Brain microvascular endothelial cell (primary cell): ENCODE results near the gene SLC8A1.

Experiments used
- DNase-seq: peaks from one replicate; pipeline ENCODE4 v3.0.0-alpha.2; 2020
- H3K27ac ChIP-seq: fragments of 250-450 bp; sonication (Bioruptor Pico); 2 replicates; pipeline ENCODE4 v1.5.1; 2020; ENCODE audit warnings: mild to moderate bottlenecking, moderate library complexity
- H3K27me3 ChIP-seq: fragments of 250-450 bp; sonication (Bioruptor Pico); replicated peaks from 2 replicates; pipeline ENCODE4 v1.5.1; 2020; ENCODE audit warnings: mild to moderate bottlenecking
- H3K36me3 ChIP-seq: fragments of 250-450 bp; sonication (Bioruptor Pico); replicated peaks from 2 replicates; pipeline ENCODE4 v1.5.1; 2020; ENCODE audit warnings: mild to moderate bottlenecking
- H3K4me3 ChIP-seq: 2 replicates; pipeline ENCODE4 v1.5.1; 2011; ENCODE audit warnings: low read depth, mild to moderate bottlenecking, control low read depth, low read length, moderate library complexity
- CTCF ChIP-seq: IDR thresholded peaks from 2 replicates; pipeline ENCODE4 v1.5.1; 2011; ENCODE audit warnings: low read depth, mild to moderate bottlenecking, moderate library complexity, low read length, control low read depth, inconsistent platforms; ENCODE audit errors: missing control alignments
- in situ Hi-C: cut with HindIII; loops from 2 replicates; pipeline ENCODE4 v1.10.0; 2017; ENCODE audit warnings: low sequenced_read_pairs, low pct_ligation_motif_present

Gene SLC8A1

GRCh38 chr2:40384714-40385113, 67.2 kb downstream of the SLC8A1 start:
- H3K27ac ChIP-seq, result no peak overlapping the region
- no peaks in the 10 kb centered on the region for H3K27me3 ChIP-seq
- no peak for TF ChIP-seq CTCF
- H3K36me3 ChIP-seq, result no peaks in the 10 kb centered on the region
- no peak overlapping the region for H3K4me3 ChIP-seq
- DNase-seq, result no peak
- in situ Hi-C loops, result no loop called here

GRCh38 chr2:40384233-40384632, 67.7 kb downstream of the SLC8A1 start:
- no peak overlapping the region for H3K27ac ChIP-seq
- H3K27me3 ChIP-seq, result no peaks in the 10 kb centered on the region
- no peak for DNase-seq
- TF ChIP-seq CTCF, result no peak
- H3K36me3 ChIP-seq, result no peaks in the 10 kb centered on the region
- in situ Hi-C loops, result no loop called here
- no peak overlapping the region for H3K4me3 ChIP-seq

- no peak for TF ChIP-seq CTCF
- no peaks in the 10 kb centered on the region for H3K27me3 ChIP-seq
- in situ Hi-C loops, result no loop called here
- H3K27ac ChIP-seq, result no peak overlapping the region
- H3K36me3 ChIP-seq, result no peaks in the 10 kb centered on the region
- H3K4me3 ChIP-seq, result no peak overlapping the region
- DNase-seq, result no peak
These were observed 71.2 kb downstream of the SLC8A1 start for GRCh38 chr2:40380721-40381120.

- Histone ChIP-seq H3K27ac (no peak overlapping the region), H3K4me3 (no peak overlapping the region), H3K27me3 (no peaks in the 10 kb centered on the region), H3K36me3 (no peaks in the 10 kb centered on the region)
- DNase-seq, result no peak
- in situ Hi-C loops, result no loop called here
- TF ChIP-seq CTCF, result no peak
These were observed 71.8 kb downstream of the SLC8A1 start for GRCh38 chr2:40380041-40380440.

GRCh38 chr2:40374543-40375240, 77.2 kb downstream of the SLC8A1 start:
- no peaks in the 10 kb centered on the region for H3K36me3 ChIP-seq
- H3K4me3 ChIP-seq, result no peak overlapping the region
- TF ChIP-seq CTCF, result no peak
- DNase-seq, result no peak
- H3K27me3 ChIP-seq, result no peaks in the 10 kb centered on the region
- no peak overlapping the region for H3K27ac ChIP-seq
- in situ Hi-C loops, result no loop called here

- in situ Hi-C loops, result no loop called here
- TF ChIP-seq CTCF, result no peak
- H3K27ac ChIP-seq, result no peak overlapping the region
These were observed 78.8 kb downstream of the SLC8A1 start for GRCh38 chr2:40373111-40373510.

More at GRCh38 chr2:40373111-40373510, 78.8 kb downstream of the SLC8A1 start:
- no peak for DNase-seq
- Histone ChIP-seq H3K36me3 (no peaks in the 10 kb centered on the region), H3K27me3 (no peaks in the 10 kb centered on the region), H3K4me3 (no peak overlapping the region)
